Neural cell (in vitro differentiated cells): ENCODE measurements around the gene CEMIP. TPM values are rescaled to one million over a fixed set of nuclear protein-coding genes. Genes with fewer than 3 reads are reported as not detected.

ENCODE experiments used
- H2AFZ ChIP-seq: fragments of 200-600, 300-800 bp; sonication (generic), shearing (Covaris generic); 2 replicates; pipeline ENCODE4 v1.6.0; 2014; ENCODE audit warnings: low read depth, mild to moderate bottlenecking, antibody characterized with exemption, low read length, moderate library complexity
- H3F3A ChIP-seq: fragments of 200-600 bp; shearing (Covaris generic); 2 replicates; pipeline ENCODE4 v1.6.1; 2016; ENCODE audit warnings: mild to moderate bottlenecking, moderate library complexity, mixed read lengths, antibody characterized with exemption, low read length; ENCODE audit not compliant: insufficient read depth, poor library complexity, severe bottlenecking
- H3K27ac ChIP-seq: fragments of 200-600, 300-800 bp; sonication (generic), shearing (Covaris generic); 2 replicates; pipeline ENCODE4 v1.5.1; 2014; ENCODE audit warnings: mild to moderate bottlenecking, low read length, moderate library complexity
- H3K27me3 ChIP-seq: fragments of 300-800, 200-600 bp; sonication (generic), shearing (Covaris generic); 2 replicates; pipeline ENCODE4 v1.6.0; 2014; ENCODE audit warnings: mild to moderate bottlenecking, low read depth, low read length, moderate library complexity; ENCODE audit not compliant: insufficient read depth
- H3K36me3 ChIP-seq: fragments of 300-800, 200-600 bp; sonication (generic), shearing (Covaris generic); 2 replicates; pipeline ENCODE4 v1.5.1; 2014; ENCODE audit warnings: mild to moderate bottlenecking, antibody characterized with exemption, low read length, moderate library complexity; ENCODE audit not compliant: insufficient read depth
- H3K4me2 ChIP-seq: fragments of 300-800, 200-600 bp; sonication (generic), shearing (Covaris generic); 2 replicates; pipeline ENCODE4 v1.6.0; 2014; ENCODE audit warnings: mild to moderate bottlenecking, low read length
- H3K4me3 ChIP-seq: fragments of 300-800, 200-600 bp; sonication (generic), shearing (Covaris generic); 2 replicates; pipeline ENCODE4 v1.5.1; 2014; ENCODE audit warnings: mild to moderate bottlenecking, low read length, moderate library complexity
- H3K79me2 ChIP-seq: fragments of 200-600 bp; shearing (Covaris generic); replicated peaks from 2 replicates; pipeline ENCODE4 v1.6.0; 2014; ENCODE audit warnings: mild to moderate bottlenecking, low read length, moderate library complexity; ENCODE audit not compliant: insufficient read depth
- H3K9ac ChIP-seq: fragments of 300-800, 200-600 bp; sonication (generic), shearing (Covaris generic); 2 replicates; pipeline ENCODE4 v1.6.1; 2016; ENCODE audit warnings: mild to moderate bottlenecking, low read length, mixed read lengths
- H3K9me2 ChIP-seq: fragments of 200-600 bp; shearing (Covaris generic); 2 replicates; pipeline ENCODE4 v1.6.1; 2016; ENCODE audit warnings: mild to moderate bottlenecking, low read length, mixed read lengths; ENCODE audit not compliant: insufficient read depth
- H3K9me3 ChIP-seq: fragments of 200-600, 300-800 bp; sonication (generic), shearing (Covaris generic); 2 replicates; pipeline ENCODE4 v1.6.1; 2016; ENCODE audit warnings: mild to moderate bottlenecking, mixed run types, low read length, moderate library complexity, mixed read lengths
- H4K20me1 ChIP-seq: fragments of 200-600 bp; shearing (Covaris generic); 2 replicates; pipeline ENCODE4 v1.6.1; 2016; ENCODE audit warnings: mild to moderate bottlenecking, mixed run types; ENCODE audit not compliant: insufficient read depth
- CTCF ChIP-seq: fragments of 450-650 bp; IDR thresholded peaks from 2 replicates; pipeline ENCODE4 v1.5.1; 2014; ENCODE audit warnings: antibody characterized with exemption, mild to moderate bottlenecking, moderate library complexity; ENCODE audit not compliant: poor library complexity, severe bottlenecking
- EP300 ChIP-seq: fragments of 450-650 bp; conservative IDR thresholded peaks from 2 replicates; pipeline ENCODE4 v1.6.1; 2014; ENCODE audit warnings: antibody characterized with exemption, mild to moderate bottlenecking, moderate library complexity; ENCODE audit not compliant: poor library complexity, severe bottlenecking
- EZH2 ChIP-seq: fragments of 200-600, 300-800 bp; shearing (Covaris generic), sonication (generic); IDR thresholded peaks from 2 replicates; pipeline ENCODE4 v1.6.1; 2014; ENCODE audit warnings: antibody characterized with exemption, low read length, borderline replicate concordance, mild to moderate bottlenecking; ENCODE audit not compliant: insufficient read depth, poor library complexity, severe bottlenecking
- MXI1 ChIP-seq: fragments of 450-650 bp; conservative IDR thresholded peaks from 2 replicates; pipeline ENCODE4 v1.6.1; 2014; ENCODE audit warnings: antibody characterized with exemption, mild to moderate bottlenecking; ENCODE audit not compliant: poor library complexity, severe bottlenecking
- POLR2AphosphoS5 ChIP-seq: IDR thresholded peaks from 2 replicates; pipeline ENCODE4 v1.6.1; 2012
- RAD21 ChIP-seq: fragments of 450-650 bp; conservative IDR thresholded peaks from 2 replicates; pipeline ENCODE4 v1.6.1; 2014; ENCODE audit warnings: antibody characterized with exemption, mild to moderate bottlenecking, moderate library complexity
- REST ChIP-seq: IDR thresholded peaks from 2 replicates; pipeline ENCODE4 v1.6.1; 2012; ENCODE audit warnings: borderline replicate concordance
- SMC3 ChIP-seq: fragments of 450-650 bp; conservative IDR thresholded peaks from 2 replicates; pipeline ENCODE4 v1.6.1; 2014; ENCODE audit warnings: antibody characterized with exemption, mild to moderate bottlenecking, moderate library complexity; ENCODE audit not compliant: poor library complexity
- TAF1 ChIP-seq: IDR thresholded peaks from 2 replicates; pipeline ENCODE4 v1.6.1; 2012; ENCODE audit warnings: low read depth
- polyA plus RNA-seq: library from polyadenylated mRNA; depleted of rRNA; stranded (reverse); fragments of >200 nt; gene quantifications from 2 replicates; pipeline ENCODE4 v1.2.3, GENCODE V29; 2014

The CEMIP gene
- polyA plus RNA-seq, 1 donor from 2014 or later, result 0.04 TPM

GRCh38 chr15:80895091-80895490, 115.9 kb downstream of the CEMIP start:
- no peaks in the 10 kb centered on the region for H3K27me3 ChIP-seq
- no peak overlapping the region for H2AFZ ChIP-seq
- no peaks in the 10 kb centered on the region for H3K36me3 ChIP-seq
- H3K27ac ChIP-seq, result no peak overlapping the region
- H4K20me1 ChIP-seq, result no peaks in the 10 kb centered on the region
- no peak overlapping the region for H3K4me2 ChIP-seq
- H3K9me3 ChIP-seq, result no peaks in the 10 kb centered on the region
- H3K4me3 ChIP-seq, result no peak overlapping the region
- no peaks in the 10 kb centered on the region for H3F3A ChIP-seq
- no peaks in the 10 kb centered on the region for H3K79me2 ChIP-seq
- TF ChIP-seq EP300, result no peak
- TF ChIP-seq MXI1, result no peak
- no peak for TF ChIP-seq TAF1
- TF ChIP-seq SMC3, result no peak
- no peak for TF ChIP-seq POLR2AphosphoS5
- TF ChIP-seq RAD21, result no peak
- no peak for TF ChIP-seq EZH2
- no peak for TF ChIP-seq REST
- no peak for TF ChIP-seq CTCF
- no peaks in the 10 kb centered on the region for H3K9me2 ChIP-seq
- H3K9ac ChIP-seq, result no peak overlapping the region

- Histone ChIP-seq H2AFZ (no peak overlapping the region), H4K20me1 (no peaks in the 10 kb centered on the region), H3K4me3 (no peak overlapping the region), H3K9me2 (no peaks in the 10 kb centered on the region), H3F3A (no peaks in the 10 kb centered on the region), H3K79me2 (no peaks in the 10 kb centered on the region), H3K9ac (no peak overlapping the region), H3K27me3 (no peaks in the 10 kb centered on the region), H3K27ac (no peak overlapping the region), H3K9me3 (no peaks in the 10 kb centered on the region), H3K36me3 (no peaks in the 10 kb centered on the region), H3K4me2 (no peak overlapping the region)
- TF ChIP-seq REST, result no peak
- TF ChIP-seq EP300, result no peak
- TF ChIP-seq RAD21, result no peak
- TF ChIP-seq CTCF, result no peak
- TF ChIP-seq SMC3, result no peak
- no peak for TF ChIP-seq EZH2
- no peak for TF ChIP-seq POLR2AphosphoS5
Observed at GRCh38 chr15:80895965-80896364, 116.8 kb downstream of the CEMIP start.
